Activated CD4-positive, CD25-positive, alpha-beta regulatory T cell treated with anti-CD3 and anti-CD28 coated beads, Interleukin-2, amount 50 U/mL, for 72 hours (primary cell): ENCODE measurements around the gene TRMT1.
"Not testable (repeated sequence)": the region's sequence is repeated elsewhere in the genome, so short reads cannot be mapped to it uniquely, and the experiment has no call there.

Experiments
- DNase-seq: peaks from one replicate; pipeline ENCODE4 v3.0.0; 2021

Gene TRMT1

DNA sequence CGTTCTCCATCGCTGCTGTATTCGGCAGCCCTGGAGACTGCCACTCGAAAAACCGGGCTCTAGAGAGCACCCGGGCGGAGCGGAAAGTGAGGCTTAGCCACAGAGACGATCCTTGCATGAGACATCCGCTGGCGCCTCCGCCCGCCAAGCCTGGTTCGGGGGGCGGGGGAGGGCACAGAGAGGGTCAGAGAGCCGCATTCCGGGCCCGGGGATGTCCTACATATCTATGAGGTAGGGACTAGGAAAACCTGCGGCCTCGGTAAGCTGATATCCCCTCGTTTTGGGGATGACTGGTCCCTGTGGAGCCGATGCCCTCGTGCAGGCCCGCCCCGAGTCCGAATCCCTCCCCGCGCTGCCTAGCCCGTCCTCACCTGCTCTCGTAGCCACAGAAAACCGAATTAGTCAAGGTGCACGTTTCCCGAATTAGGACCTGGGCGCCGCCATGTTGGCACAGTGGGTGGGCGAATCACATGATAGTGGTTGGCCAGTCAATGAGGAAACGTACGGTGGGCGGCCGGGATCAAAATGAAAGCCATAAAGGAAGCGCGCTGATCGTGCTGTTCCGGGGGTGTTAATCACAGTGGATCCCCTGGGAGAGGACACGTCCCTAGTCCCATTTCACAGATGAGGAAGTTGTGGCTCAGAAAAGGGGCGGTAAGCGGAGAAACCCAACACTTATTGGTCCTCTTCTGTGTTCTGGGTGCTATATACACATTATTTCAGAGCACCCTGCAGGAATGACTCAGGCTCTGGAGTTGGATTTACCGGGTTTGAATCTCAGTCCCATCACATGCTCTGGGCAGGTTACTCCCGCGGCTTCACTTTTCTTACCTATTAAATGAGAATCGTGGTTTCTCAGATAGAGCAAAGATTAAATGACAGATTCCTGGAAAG is at the start of gene TRMT1:
TRMT1 (minus strand) TSS at position 459 of the 894 bp plus-strand sequence; CDS start at position 118, 341 bp downstream.
- DNase-seq, result peak; percentile 86

DNA sequence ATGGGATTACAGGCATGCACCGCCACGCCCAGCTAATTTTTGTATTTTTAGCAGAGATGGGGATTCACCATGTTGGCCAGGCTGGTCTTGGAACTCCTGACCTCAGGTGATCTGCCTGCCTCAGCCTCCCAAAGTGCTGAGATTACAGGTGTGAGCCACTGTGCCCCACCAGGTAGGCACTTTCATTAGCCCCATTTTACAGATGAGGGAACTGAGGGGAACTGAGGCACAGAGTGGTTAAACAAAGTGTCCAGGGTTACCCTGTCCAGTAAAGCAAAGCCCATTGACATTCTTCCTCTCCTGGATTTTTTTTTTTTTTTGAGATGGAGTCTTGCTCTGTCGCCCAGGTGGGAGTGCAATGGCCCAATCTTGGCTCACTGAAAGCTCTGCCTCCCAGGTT is 49.6 kb upstream of the TRMT1 start:
- DNase-seq, result not testable (repeated sequence)

DNA sequence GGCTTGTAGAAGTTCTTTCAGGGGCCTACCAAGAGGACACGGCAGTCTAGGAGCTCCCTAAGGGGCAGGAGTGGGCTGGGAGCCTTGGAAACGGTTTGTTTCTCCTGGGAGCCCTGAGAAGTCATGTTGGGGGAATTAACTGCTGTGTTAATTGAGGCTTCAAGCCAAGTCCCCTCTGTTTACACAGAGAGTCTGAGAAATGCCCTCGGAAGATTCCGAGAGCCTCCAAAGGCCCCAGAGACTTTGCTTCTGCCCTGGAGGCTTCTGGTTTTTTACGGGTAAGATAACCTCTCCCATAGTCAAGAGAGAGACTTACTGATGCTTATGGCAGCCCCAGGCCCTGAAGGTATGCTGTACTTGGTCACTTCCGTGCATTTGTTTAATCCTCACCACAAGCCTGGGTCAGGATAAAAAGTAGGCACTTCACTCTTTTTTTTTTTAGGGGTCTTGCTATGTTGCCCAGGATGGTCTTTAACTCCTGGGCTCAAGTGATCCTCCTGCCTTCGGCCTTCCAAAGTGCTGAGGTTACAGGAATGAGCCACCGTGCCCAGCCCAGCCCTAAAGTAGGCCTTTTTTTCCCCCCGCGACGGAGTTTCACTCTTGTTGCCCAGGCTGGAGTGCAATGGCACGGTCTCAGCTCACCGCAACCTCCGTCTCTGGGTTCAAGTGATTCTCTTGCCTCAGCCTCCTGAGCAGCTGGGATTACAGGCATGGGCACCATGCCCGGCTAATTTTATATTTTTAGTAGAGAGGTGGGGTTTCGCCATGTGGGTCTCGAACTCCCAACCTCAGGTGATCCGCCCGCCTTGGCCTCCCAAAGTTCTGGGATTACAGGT is 48.8 kb upstream of the TRMT1 start:
- DNase-seq, result no peak

DNA sequence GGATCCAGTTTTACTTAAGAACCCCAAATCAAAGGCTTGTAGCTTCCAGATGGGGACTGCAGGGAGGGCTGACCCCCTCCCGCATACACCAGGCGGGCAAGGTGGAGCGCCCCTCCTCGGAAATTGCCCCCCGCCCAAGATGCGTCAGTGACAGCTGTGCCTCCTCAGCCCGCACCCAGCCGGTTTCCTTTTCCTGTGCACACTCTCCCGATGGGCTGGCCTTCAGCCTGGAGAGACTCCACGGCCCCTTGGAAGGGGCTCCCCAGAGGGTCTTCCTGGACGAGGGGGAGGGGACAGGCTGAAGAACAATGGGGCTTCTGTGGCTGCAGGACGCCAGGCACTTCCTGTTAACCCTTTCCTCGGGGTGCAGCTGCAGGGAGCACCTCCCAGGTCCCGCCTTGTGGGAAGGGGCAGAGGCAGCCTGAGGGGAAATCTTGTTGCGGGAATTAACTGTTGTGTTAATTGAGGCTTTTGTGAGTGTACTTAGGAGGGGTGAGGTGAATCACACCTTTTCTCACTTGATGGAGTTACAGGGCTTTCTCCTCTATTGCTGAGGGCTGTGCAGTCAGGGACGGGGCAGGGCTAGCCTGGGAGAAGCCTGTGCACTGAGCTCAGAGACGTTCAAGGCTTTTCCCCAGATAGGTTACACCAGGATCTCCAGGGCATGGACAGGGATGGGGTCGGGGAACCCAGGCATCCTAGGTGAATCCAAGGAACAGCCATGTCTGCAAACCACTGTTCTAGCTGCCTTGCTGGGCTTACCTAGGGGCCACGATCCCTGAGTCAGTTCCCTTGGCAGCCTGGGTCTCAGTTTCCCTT is 48.0 kb upstream of the TRMT1 start:
- DNase-seq, result peak; percentile 39

DNA sequence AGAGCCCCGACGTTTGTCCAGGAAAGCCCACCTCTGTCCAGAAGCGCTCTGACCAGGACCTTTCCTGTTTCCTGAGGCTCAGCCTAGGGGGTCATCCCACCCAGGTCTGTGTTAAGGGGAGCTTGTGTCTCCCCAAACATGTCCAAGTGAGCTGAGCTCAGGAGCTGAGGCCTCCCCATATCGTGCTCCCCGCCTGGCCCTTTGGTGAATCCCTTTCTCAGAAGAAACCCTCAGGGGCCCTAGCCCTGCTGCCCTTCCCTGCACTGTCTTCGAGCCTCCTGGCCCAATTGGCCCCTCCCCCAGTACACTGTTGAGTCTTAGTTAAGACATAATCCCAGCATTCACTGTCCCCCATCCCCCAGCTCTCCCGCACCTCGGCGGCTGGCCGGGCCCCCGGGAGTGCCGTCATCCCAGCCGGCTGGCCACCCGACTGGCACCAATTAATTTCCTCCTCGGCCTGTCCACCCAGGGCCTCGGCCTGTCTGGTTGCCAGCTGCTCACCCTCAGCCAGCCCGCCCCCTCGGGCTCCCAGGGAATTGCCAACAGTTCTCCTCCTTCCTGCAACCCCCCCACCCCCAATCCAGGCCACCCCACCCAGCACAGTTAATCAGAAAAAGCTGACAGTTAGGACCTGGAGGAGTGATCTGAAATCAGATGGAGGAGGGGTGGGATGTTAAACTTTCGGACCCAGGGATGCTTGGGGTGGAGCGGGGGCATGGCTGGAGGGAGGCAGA is 47.2 kb upstream of the TRMT1 start:
- DNase-seq, result peak; percentile 45

DNA sequence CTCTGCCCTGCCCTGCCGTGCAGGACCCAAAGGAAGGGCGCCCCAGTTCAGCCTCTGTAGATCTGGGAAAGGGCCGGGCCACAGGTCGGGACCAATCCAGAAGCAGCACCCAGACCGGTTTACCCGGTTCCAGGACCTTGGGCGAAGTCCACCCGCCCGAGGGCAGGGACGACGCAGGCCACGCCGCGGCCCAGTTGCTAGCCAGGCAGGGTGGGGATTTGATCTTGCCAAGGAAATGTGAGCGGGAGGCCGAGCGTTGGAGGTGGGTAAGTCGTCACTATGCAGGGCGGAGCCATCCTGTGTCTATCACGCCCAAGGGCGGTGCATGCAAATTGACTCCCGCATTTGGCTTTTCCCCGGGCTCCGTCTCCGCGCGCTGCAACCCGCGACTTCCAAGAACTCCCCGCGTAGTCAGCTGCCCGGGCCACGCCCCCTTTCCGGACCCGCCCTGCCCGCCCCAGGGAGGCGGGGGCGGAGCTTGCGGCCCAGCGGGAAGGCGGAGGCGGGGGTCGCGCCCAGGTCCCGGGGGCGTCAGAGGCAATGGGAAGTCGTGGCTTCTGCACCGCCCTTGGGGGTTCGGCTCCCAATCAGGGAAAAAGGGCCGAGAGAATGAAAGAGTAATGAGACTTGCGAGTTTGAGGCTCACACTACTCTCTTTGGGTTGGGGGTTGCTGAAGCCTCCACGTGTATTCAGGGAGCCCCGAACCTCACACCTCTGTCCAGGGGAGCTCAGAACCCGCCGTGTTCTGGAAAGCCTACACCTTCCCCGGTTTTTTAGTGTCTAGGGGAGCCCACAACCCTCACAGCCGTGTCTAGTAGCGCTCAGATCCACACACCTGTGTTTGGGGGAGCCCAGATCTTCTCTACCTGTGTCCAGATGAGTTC is 46.4 kb upstream of the TRMT1 start:
- DNase-seq, result peak; percentile 81

DNA sequence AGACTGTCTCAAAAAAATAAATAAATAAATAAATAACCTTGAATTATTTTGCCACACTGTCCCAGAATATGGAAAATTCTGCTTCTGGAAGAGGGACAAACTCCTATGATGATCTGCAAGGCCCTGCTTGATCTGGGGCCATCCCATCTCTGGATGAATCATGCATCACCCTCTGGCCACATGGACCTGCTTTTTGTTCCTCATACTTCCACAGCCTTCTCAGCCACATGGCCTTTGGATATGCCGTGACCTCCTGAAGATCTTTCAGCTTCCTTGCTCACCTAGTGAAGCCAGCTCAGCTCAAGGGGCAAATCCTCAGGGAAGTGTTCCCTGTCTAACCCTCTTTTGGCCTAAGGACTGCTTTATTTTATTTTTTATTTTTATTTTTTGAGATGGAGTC is 44.0 kb upstream of the TRMT1 start:
- DNase-seq, result no peak

DNA sequence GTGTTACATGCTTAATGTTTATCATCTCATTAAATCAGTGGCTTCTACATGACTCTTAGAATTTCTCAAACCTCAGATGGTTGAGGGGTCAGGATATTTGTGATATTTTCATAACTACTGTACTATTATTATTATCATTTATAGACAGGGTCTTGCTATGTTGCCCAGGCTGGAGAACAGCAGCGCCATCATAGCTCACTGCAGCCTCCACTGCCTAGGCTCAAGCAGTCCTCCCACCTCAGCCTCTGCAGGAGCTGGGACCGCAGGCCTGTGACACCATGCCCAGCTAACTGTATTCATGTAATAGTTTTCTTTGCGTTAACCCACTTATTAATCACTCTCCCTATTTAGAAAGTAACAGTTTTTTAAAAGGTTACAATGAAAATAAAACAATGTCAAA is 43.2 kb upstream of the TRMT1 start:
- DNase-seq, result no peak

DNA sequence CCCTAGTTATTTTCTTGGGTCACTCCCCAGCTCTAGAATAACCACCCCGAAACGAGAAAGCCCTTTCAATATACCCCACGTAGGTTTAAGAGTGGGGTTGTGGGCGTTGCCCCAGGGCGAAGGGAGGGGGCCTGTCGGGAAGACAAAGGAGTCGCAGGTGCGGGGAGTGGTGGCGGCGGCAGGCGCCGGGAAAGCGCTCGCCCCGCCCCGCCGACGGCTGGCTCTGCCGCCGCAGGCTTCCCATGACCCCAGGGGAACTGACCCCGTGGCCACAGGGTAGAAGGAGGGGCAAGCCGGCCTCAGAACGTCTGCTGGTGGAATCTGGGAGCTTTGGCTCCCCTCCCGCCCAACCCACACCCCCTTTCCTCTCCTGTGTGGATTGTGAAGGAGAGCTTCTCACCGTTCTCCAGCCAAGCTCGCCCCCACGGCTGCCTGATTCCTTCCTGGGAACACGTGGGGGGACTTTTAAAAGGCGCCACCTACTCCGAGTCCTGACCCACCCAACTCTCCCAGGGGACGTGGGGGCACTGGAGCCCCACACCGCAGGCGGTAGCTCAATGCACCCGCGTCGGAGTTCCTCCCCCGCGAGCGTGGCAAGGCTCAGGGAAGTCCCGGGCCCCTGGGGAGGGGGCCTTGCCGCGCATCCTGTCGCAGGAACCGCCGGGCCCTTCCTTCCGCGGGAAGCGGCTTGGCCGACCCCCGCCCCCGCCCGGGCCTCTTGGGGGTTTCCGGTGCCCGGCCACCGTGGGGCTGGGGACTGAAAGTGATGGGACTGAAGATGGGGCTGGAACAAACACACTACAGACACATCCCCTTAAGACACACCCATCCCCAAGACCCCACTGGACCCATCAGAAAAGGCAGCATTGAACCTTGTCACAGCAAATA is 39.2 kb upstream of the TRMT1 start:
- DNase-seq, result peak; percentile 65

DNA sequence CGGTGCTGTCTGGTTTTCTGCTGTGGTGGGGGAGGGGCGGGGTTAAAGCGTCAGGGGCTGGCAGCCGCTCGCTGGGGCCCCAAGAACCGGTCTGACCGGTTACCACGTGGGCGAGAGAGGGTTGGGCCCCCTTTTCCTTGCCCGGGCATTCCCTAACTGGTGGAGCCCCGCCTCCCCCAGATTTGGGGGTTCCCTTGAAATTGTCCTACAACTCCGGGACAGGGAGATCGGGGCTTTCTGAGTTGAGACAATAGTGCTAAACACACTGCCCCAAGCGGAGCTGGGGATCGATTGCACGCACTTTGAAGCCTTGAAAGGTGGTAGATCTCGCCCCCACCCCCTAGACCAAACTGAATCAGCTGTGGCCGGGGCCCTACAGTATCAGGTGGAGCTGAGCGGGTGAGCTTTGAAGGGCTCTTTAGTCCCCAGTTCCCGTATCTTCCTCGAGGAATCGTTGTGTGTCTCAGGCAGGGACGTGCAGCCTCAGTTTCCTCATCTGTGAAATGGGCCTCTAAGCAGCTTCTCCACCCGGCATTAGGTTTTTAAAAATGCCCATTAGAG is 38.5 kb upstream of the TRMT1 start:
- DNase-seq, result peak; percentile 70

DNA sequence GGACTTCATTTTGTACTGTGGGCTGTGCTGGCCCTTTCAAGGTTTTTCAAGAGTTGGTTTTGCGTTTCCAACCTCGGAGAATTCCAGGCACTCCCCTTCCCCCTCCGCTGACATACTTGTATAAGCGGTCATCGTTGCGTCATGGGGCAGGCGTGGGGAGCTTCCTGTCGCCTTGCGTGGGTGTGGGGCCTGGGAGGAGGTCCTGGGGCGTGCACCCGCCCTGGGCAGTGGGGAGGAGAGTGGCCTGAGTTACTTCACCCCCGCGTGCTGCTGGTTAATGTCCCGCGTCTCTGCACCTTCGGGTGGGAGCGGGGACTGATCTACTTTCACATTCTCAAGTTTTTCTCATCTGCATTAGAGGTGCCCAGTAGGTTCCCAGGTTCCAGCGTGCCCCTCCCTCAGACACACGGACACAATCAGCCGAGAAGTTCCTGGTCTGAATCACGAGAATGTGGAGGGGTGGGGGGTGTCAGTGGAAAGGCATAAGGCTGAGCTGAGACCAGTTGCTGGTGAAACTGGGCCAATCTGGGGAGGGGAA is 37.8 kb upstream of the TRMT1 start:
- peak; percentile 70 for DNase-seq

DNA sequence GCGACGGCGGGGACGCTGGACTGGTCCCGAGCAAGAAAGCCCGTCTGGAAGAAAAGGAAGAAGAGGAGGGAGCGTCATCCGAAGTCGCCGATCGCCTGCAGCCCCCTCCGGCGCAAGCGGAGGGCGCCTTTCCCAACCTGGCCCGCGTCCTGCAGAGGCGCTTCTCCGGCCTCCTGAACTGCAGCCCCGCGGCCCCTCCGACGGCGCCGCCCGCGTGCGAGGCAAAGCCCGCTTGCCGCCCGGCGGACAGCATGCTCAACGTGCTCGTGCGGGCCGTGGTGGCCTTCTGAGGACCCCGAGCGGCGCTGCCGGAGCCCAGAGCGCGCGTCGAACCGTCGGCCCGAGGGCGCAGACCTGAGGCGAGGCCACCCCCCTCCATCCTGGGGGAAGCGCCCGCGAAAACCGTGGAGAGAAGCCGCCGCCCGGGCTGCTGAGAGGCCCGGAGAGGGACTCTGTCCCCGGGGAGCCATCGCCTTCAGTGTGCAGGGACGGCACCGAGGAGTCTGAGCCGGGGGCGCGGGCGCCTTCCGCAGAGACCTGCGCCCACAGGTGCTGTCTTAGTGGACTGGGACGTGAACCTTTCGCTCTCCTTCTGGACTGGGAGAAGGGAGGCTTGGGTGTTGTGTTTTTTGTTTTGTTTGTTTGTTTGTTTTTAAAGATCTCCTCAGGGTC is 37.2 kb upstream of the TRMT1 start:
- DNase-seq, result no peak

DNA sequence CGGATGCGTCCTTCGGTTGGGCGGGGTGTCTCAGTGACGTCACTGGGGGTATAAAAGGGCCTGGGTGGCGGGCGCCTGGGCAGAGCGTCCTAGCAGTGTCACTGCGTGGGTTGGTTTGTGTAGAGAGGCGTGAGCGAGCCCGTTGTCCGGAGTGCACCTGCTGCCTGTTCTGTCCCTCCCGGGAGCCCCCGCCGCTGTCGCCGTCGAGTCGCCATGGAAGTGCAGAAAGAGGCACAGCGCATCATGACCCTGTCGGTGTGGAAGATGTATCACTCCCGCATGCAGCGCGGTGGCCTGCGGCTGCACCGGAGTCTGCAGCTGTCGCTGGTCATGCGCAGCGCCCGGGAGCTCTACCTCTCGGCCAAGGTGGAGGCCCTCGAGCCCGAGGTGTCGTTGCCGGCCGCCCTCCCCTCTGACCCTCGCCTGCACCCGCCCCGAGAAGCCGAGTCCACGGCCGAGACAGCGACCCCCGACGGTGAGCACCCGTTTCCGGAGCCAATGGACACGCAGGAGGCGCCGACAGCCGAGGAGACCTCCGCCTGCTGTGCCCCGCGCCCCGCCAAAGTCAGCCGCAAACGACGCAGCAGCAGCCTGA is 36.5 kb upstream of the TRMT1 start:
- DNase-seq, result peak; percentile 98

DNA sequence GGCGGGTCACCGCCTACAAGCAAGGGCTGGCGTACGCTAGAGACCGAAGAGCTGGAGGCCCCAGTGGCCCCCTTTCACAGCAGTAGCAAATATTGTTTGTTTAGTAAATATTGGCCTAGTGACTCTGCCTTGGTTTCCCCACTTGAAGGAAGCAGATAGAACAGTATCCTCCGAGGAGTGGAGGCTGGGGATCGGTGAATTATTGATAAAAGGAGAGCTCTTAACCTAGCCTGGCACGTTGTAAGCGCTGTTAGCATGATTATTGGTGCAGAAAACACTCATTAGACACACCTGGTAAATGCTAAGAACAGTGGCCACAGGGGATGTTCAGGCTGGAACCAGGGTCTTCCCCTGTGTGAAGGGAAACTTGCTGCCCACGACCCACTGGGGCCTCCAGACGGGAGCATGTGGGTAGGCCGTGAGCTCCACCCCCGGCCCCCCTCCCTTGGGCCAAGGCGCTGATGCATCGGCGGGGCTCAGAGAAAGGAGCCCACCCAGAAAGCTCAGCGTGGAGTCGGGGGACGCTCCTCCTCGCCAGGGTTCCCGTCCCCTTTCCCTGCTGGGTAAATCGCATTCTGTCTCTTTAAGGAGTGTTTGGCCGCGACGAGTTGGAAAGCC is 35.9 kb upstream of the TRMT1 start:
- no peak for DNase-seq

DNA sequence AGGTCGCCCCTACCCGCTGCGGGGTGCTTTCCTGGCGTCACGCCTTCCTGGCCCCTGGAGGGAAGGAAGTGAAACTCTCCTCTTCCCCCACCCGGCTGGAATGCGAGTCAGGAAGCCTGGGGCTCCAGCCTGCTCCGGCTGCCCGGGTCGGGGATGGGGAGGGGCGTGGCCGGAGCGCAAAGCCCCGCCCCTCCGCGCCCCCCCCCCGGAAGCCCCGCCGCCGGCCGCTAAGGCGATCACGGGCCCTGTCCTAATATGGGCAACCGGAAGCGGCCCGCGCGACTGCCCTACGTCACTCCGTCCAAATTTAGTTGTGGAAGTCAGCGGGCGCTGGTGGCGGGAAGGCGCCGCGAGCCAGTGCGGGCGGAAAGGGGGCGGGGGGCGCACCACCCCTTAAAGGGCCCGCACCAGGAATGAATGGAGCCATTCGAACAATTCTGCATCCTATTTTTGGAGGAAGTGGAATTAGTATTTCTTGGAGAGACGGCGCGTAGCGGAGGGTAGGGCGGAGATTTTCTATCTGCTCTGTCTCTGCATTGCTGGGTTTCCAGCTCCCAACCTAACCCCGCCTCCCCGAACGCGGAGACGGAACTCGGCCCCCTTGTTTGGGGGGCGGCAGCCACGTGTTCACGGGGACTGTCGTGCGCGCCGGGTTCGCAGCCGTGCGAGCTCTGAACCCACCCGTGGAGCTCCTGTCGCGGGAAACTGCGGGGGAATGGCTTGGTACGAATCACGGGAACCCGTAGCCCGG is 35.2 kb upstream of the TRMT1 start:
- DNase-seq, result peak; percentile 93

DNA sequence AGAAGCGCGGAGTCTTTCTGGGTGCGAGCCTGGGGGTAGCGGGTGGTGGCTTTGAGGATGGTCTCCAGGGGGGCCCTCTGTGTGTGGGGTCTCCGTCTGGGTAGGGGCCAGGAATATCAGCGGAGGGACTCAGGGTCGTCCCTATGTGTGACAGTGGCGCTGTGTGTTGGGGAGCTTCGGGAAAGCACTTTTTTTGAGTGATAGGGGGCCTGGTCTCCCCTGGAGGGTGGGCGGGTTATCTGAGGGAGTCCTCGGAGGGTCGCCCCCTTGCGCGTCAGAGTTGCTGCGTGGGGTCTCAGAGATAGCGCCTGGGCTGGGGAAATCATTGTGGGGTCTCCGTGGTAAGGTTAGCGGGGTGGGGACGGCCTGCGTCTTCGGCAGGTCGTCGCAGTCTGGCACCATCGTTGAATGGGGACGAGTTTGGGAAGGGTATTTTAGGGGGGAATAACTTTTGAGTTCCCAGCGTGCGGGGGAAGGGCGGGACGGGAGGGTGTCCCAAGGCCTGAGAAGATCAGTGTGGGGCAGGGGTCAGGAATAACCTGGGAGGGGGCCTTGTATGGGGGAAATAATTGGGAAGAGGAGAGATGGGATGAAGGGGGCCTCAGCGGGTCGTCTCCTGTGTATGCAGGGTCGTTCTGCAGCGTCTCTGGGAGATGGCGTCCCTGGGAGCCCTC is 34.5 kb upstream of the TRMT1 start:
- peak; percentile 47 for DNase-seq
